Right cardiac atrium (tissue), 5 donors: ENCODE measurements around the gene ABR. TPM values are rescaled to one million over a fixed set of nuclear protein-coding genes. Genes with fewer than 3 reads are reported as not detected.

Source experiments
- ATAC-seq, 2 donors: fragments of 200-7000 bp; cut with Tn5 transposase; one replicate each; pipeline versions ENCODE4 v1.8.0 to v1.9.1; 2020; ENCODE audit warnings: moderate library complexity in 2 of 2, mild to moderate bottlenecking in 1 of 2
- DNase-seq, 3 donors: peaks; one replicate each; pipeline ENCODE4 v3.0.0-alpha.2; 2020
- H3K27ac ChIP-seq: one replicate; pipeline ENCODE4 v1.5.1; 2013; ENCODE audit warnings: mild to moderate bottlenecking, low read length, control low read depth, moderate library complexity
- H3K27me3 ChIP-seq: one replicate; pipeline ENCODE4 v1.6.1; 2013; ENCODE audit not compliant: control insufficient read depth, insufficient read depth
- H3K4me1 ChIP-seq: one replicate; pipeline ENCODE4 v1.6.1; 2013; ENCODE audit warnings: low read length; ENCODE audit not compliant: control insufficient read depth, insufficient read depth
- H3K4me3 ChIP-seq: one replicate; pipeline ENCODE4 v1.5.1; 2013; ENCODE audit warnings: low read length, control low read depth
- H3K9me3 ChIP-seq: one replicate; pipeline ENCODE4 v1.6.1; 2013; ENCODE audit warnings: low read length; ENCODE audit not compliant: control insufficient read depth
- WGBS: extraction: QIAGEN DNeasy Blood & Tissue Kit; methylation state at CpG from one replicate; pipeline ENCODE4 v1.1.7; 2013; 5-methylcytosine and 5-hydroxymethylcytosine counted together
- intact Hi-C, 4 donors: fragments of 100-400 bp; cut with DNase I; formaldehyde crosslinking; loops; one replicate each; pipeline versions ENCODE4 v1.11.0 to v1.14.0; 2022 to 2023
- polyA plus RNA-seq: library from polyadenylated mRNA; stranded (reverse); fragments of 200-250 nt; gene quantifications from one replicate; pipeline ENCODE4 v1.2.3, GENCODE V29; 2013
- total RNA-seq, 4 donors: library from RNA; stranded (reverse); fragmentation: NEBNext Ultra II Directional; extraction: Animal tissue kit (Norgen Biotek cat#: 25700); gene quantifications; one replicate each; pipeline ENCODE4 v1.2.1, GENCODE V29; 2021
- donor health status: healthy with polysubstance abuse.
- donor health status: DM: no; HTN: yes; CAD: no.
- donor health status: DM: no; HTN: no; CAD: no.
- donor health status: DM: no; HTN: yes; CAD: no; lungs with severe emphysema.
- donor health status: DM: yes; HTN: yes; CAD: no.

Gene ABR
- total and polyA plus RNA-seq, 5 donors: 77.4 to 164 (median 145) TPM

- 52% methylated on average over 13 of the region's 13 CpGs for WGBS
- Histone ChIP-seq H3K27me3 (no peaks in the 10 kb centered on the region), H3K4me3 (peak overlapping the region; percentile 27), H3K4me1 (peaks cover 15% of the 10 kb centered on the region), H3K9me3 (no peaks in the 10 kb centered on the region), H3K27ac (no peak overlapping the region)
- DNase-seq: no peak
- ATAC-seq: peak; percentile 2 to 12
- intact Hi-C loops: loop anchor here (2.0 to 10.0 kb wide), 3 partner anchors 62 to 64 kb away; no protein-coding TSS in a partner anchor
These were observed 6.5 kb upstream of the ABR start for GRCh38 chr17:1186214-1186820.

GRCh38 chr17:1183171-1183873 lies 3.5 kb upstream of the ABR start:
- H3K27me3 ChIP-seq: no peaks in the 10 kb centered on the region
- whole genome bisulfite sequencing: 45% methylated on average over 14 of the region's 14 CpGs
- no peak overlapping the region for H3K27ac ChIP-seq
- peaks cover 11% of the 10 kb centered on the region for H3K4me1 ChIP-seq
- no peak overlapping the region for H3K4me3 ChIP-seq
- H3K9me3 ChIP-seq: no peaks in the 10 kb centered on the region
- no peak for ATAC-seq
- intact Hi-C loops: loop anchor here in 1 of 4 donors (10.0 kb wide), 1 partner anchor 59 kb away; no protein-coding TSS in a partner anchor
- DNase-seq: no peak

GRCh38 chr17:1182811-1183170 lies 3.0 kb upstream of the ABR start:
- peaks cover 11% of the 10 kb centered on the region for H3K4me1 ChIP-seq

GRCh38 chr17:1181753-1182137 lies 2.0 kb upstream of the ABR start:
- 77% methylated on average over 14 of the region's 14 CpGs for WGBS
- no peak for ATAC-seq
- intact Hi-C loops: loop anchor here in 1 of 4 donors (10.0 kb wide), 1 partner anchor 57 kb away; no protein-coding TSS in a partner anchor
- no peak for DNase-seq
- no peak overlapping the region for H3K27ac ChIP-seq
- H3K4me1 ChIP-seq: peaks cover 8% of the 10 kb centered on the region
- H3K9me3 ChIP-seq: no peaks in the 10 kb centered on the region
- no peak overlapping the region for H3K4me3 ChIP-seq
- no peaks in the 10 kb centered on the region for H3K27me3 ChIP-seq

More at GRCh38 chr17:1182811-1183170, 3.0 kb upstream of the ABR start:
- 36% methylated on average over 11 of the region's 11 CpGs for WGBS
- no peaks in the 10 kb centered on the region for H3K27me3 ChIP-seq
- ATAC-seq (no peak), DNase-seq (no peak)
- no peak overlapping the region for H3K4me3 ChIP-seq
- no peak overlapping the region for H3K27ac ChIP-seq
- no peaks in the 10 kb centered on the region for H3K9me3 ChIP-seq
- intact Hi-C loops: loop anchor here in 1 of 4 donors (10.0 kb wide), 1 partner anchor 58 kb away; no protein-coding TSS in a partner anchor

- 66% methylated on average over 23 of the region's 23 CpGs for WGBS
- H3K4me3 ChIP-seq: no peak overlapping the region
- intact Hi-C loops: loop anchor here in 1 of 4 donors (10.0 kb wide), 1 partner anchor 56 kb away; no protein-coding TSS in a partner anchor
- no peaks in the 10 kb centered on the region for H3K9me3 ChIP-seq
- peaks cover 3% of the 10 kb centered on the region for H3K4me1 ChIP-seq
- no peak overlapping the region for H3K27ac ChIP-seq
- H3K27me3 ChIP-seq: no peaks in the 10 kb centered on the region
- DNase-seq (no peak), ATAC-seq (no peak)
These were observed 1.4 kb upstream of the ABR start for GRCh38 chr17:1180958-1181752.

GRCh38 chr17:1179112-1179817 lies 516 bp downstream of the ABR start:
- Histone ChIP-seq H3K4me3 (peak overlapping the region; percentile 91), H3K4me1 (peaks cover 3% of the 10 kb centered on the region), H3K9me3 (no peaks in the 10 kb centered on the region), H3K27ac (no peak overlapping the region), H3K27me3 (no peaks in the 10 kb centered on the region)
- WGBS: under 1% methylated on average over 69 of the region's 69 CpGs
- intact Hi-C loops: no loop called here
- DNase-seq (peak in 2 of 3 donors; percentile 82 to 84), ATAC-seq (peak; percentile 20 to 39)

GRCh38 chr17:1177016-1177700 lies 2.6 kb downstream of the ABR start:
- peak; percentile 20 to 39 for ATAC-seq
- 25% methylated on average over 9 of the region's 9 CpGs for WGBS
- intact Hi-C loops: no loop called here
- Histone ChIP-seq H3K4me3 (no peak overlapping the region), H3K4me1 (peaks cover 3% of the 10 kb centered on the region), H3K9me3 (no peaks in the 10 kb centered on the region), H3K27me3 (no peaks in the 10 kb centered on the region), H3K27ac (peak overlapping the region; percentile 51)
- DNase-seq: peak in 1 of 3 donors; percentile 60

GRCh38 chr17:1174263-1174880 lies 5.4 kb downstream of the ABR start:
- DNase-seq: no peak
- Histone ChIP-seq H3K4me1 (peaks cover 3% of the 10 kb centered on the region), H3K27me3 (no peaks in the 10 kb centered on the region), H3K9me3 (no peaks in the 10 kb centered on the region), H3K27ac (peak overlapping the region; percentile 82), H3K4me3 (no peak overlapping the region)
- no peak for ATAC-seq
- 65% methylated on average over 11 of the region's 11 CpGs for WGBS
- intact Hi-C loops: no loop called here

- H3K4me3 ChIP-seq: no peak overlapping the region
- 63% methylated on average over 28 of the region's 28 CpGs for WGBS
- H3K4me1 ChIP-seq: peaks cover 3% of the 10 kb centered on the region
- peak; percentile 9 to 76 for ATAC-seq
- intact Hi-C loops: no loop called here
- H3K27ac ChIP-seq: peak overlapping the region; percentile 82
- H3K9me3 ChIP-seq: no peaks in the 10 kb centered on the region
- DNase-seq: peak in 2 of 3 donors; percentile 53 to 73
- H3K27me3 ChIP-seq: no peaks in the 10 kb centered on the region
These were observed 6.1 kb downstream of the ABR start for GRCh38 chr17:1173432-1174262.
